Uterus (tissue), 4 donors: ENCODE measurements around the gene OPCML. TPM values are rescaled to one million over a fixed set of nuclear protein-coding genes. Genes with fewer than 3 reads are reported as not detected.

Experiments
- DNase-seq, 2 donors: peaks; one replicate each; pipeline ENCODE4 v3.0.0-alpha.2; 2019 to 2020
- H3K27ac ChIP-seq, 2 donors: fragments of 200-600 bp; sonication (generic); 1 replicate in 1 of 2; 2 replicates in 1 of 2; pipeline ENCODE4 v1.5.1; 2016 to 2018
- H3K27me3 ChIP-seq, 2 donors: fragments of 200-600 bp; sonication (generic); one replicate each; pipeline ENCODE4 v1.5.1; 2018 to 2019; ENCODE audit warnings: control low read depth in 1 of 2
- H3K36me3 ChIP-seq, 2 donors: fragments of 200-600 bp; sonication (generic); one replicate each; pipeline ENCODE4 v1.5.1; 2019; ENCODE audit warnings: control low read depth in 1 of 2
- H3K4me1 ChIP-seq, 2 donors: fragments of 200-600 bp; sonication (generic); one replicate each; pipeline ENCODE4 v1.5.1; 2018 to 2019; ENCODE audit warnings: control low read depth in 1 of 2
- H3K4me3 ChIP-seq, 2 donors: fragments of 200-600 bp; sonication (generic); 1 replicate in 1 of 2; 2 replicates in 1 of 2; pipeline ENCODE4 v1.5.1; 2018 to 2019; ENCODE audit warnings: mild to moderate bottlenecking in 1 of 2
- H3K9me3 ChIP-seq, 2 donors: fragments of 200-600 bp; sonication (generic); one replicate each; pipeline ENCODE4 v1.5.1; 2019; ENCODE audit warnings: control low read depth in 1 of 2
- CTCF ChIP-seq, 4 experiments: fragments of 200-600 bp in 2 of 4; fragments of 450-650 bp in 2 of 4; sonication (generic) in 2 of 4; IDR thresholded peaks; one replicate each; pipeline ENCODE4 v1.5.1; 2016 to 2019; ENCODE audit warnings: antibody characterized with exemption in 4 of 4, mild to moderate bottlenecking in 2 of 4, moderate library complexity in 1 of 4
- POLR2A ChIP-seq, 2 donors: fragments of 450-650 bp; IDR thresholded peaks; one replicate each; pipeline ENCODE4 v1.6.1; 2016; ENCODE audit warnings: antibody characterized with exemption in 2 of 2, mild to moderate bottlenecking in 1 of 2, moderate library complexity in 1 of 2
- intact Hi-C: fragments of 100-400 bp; cut with DNase I; formaldehyde crosslinking; loops from one replicate; pipeline ENCODE4 v1.15.1; 2023; ENCODE audit warnings: low total_unique reads
- total RNA-seq, 4 donors: library from RNA; depleted of rRNA in 3 of 4; stranded (reverse); fragments of >200 nt in 3 of 4; gene quantifications; one replicate each; pipeline versions ENCODE4 v1.1.0 to v1.2.4, GENCODE V29; 2014 to 2023
- donor health status: DM: yes; HTN: yes; CAD: no.

OPCML gene
- total RNA-seq, 4 donors from 2014 or later = under 0.01 to 3.9 (median 1.7) TPM

GRCh38 chr11:132771746-132772145 lies 760.6 kb downstream of the OPCML start:
- Histone ChIP-seq H3K4me1 (no peaks in the 10 kb centered on the region), H3K27me3 (no peaks in the 10 kb centered on the region), H3K4me3 (no peak overlapping the region), H3K36me3 (no peaks in the 10 kb centered on the region), H3K9me3 (no peaks in the 10 kb centered on the region), H3K27ac (no peak overlapping the region)
- no peak for TF ChIP-seq CTCF (IDR thresholded peaks at IDR 0.05)
- no peak for TF ChIP-seq POLR2A (IDR thresholded peaks at IDR 0.05)
- intact Hi-C loops = no loop called here
- no peak for DNase-seq

- Histone ChIP-seq H3K36me3 (no peaks in the 10 kb centered on the region), H3K4me3 (no peak overlapping the region), H3K9me3 (no peaks in the 10 kb centered on the region), H3K27me3 (no peaks in the 10 kb centered on the region), H3K27ac (peak overlapping the region in 1 of 2 donors; percentile 49), H3K4me1 (no peaks in the 10 kb centered on the region)
- intact Hi-C loops = no loop called here
- TF ChIP-seq POLR2A (IDR thresholded peaks at IDR 0.05) (no peak), CTCF (IDR thresholded peaks at IDR 0.05) (no peak)
- DNase-seq = peak in 1 of 2 donors; percentile 34
Measured at GRCh38 chr11:132770829-132771530, 761.3 kb downstream of the OPCML start.

- DNase-seq = no peak
- Histone ChIP-seq H3K9me3 (no peaks in the 10 kb centered on the region), H3K36me3 (no peaks in the 10 kb centered on the region), H3K4me3 (no peak overlapping the region), H3K27ac (no peak overlapping the region), H3K27me3 (no peaks in the 10 kb centered on the region), H3K4me1 (no peaks in the 10 kb centered on the region)
- intact Hi-C loops = no loop called here
- TF ChIP-seq POLR2A (IDR thresholded peaks at IDR 0.05) = no peak
- no peak for TF ChIP-seq CTCF (IDR thresholded peaks at IDR 0.05)
Measured at GRCh38 chr11:132763503-132763902, 768.8 kb downstream of the OPCML start.

GRCh38 chr11:132755934-132756333 lies 776.4 kb downstream of the OPCML start:
- Histone ChIP-seq H3K9me3 (no peaks in the 10 kb centered on the region), H3K27me3 (no peaks in the 10 kb centered on the region), H3K4me1 (no peaks in the 10 kb centered on the region), H3K27ac (no peak overlapping the region), H3K4me3 (no peak overlapping the region), H3K36me3 (no peaks in the 10 kb centered on the region)
- TF ChIP-seq CTCF (IDR thresholded peaks at IDR 0.05) (no peak), POLR2A (IDR thresholded peaks at IDR 0.05) (no peak)
- no peak for DNase-seq
- intact Hi-C loops = no loop called here

- Histone ChIP-seq H3K4me3 (no peak overlapping the region), H3K4me1 (no peaks in the 10 kb centered on the region), H3K36me3 (no peaks in the 10 kb centered on the region), H3K27me3 (no peaks in the 10 kb centered on the region), H3K9me3 (no peaks in the 10 kb centered on the region), H3K27ac (no peak overlapping the region)
- no peak for DNase-seq
- TF ChIP-seq CTCF (IDR thresholded peaks at IDR 0.05) (no peak), POLR2A (IDR thresholded peaks at IDR 0.05) (no peak)
- intact Hi-C loops = no loop called here
Measured at GRCh38 chr11:132751516-132752250, 780.6 kb downstream of the OPCML start.
